Mesothelial cell of epicardium (in vitro differentiated cells): ENCODE data around the gene TSNAXIP1. TPM values are rescaled to one million over a fixed set of nuclear protein-coding genes. Genes with fewer than 3 reads are reported as not detected.

ENCODE experiments used
- DNase-seq, 2 experiments: peaks; one replicate each; pipeline ENCODE4 v3.0.0; 2021; ENCODE audit warnings: low spot score in 2 of 2; ENCODE audit not compliant: unreplicated experiment in 2 of 2
- H3K27ac Mint-ChIP-seq: 2 replicates; pipeline ENCODE4 v1.8.0; 2021; ENCODE audit warnings: mixed read lengths
- H3K27me3 Mint-ChIP-seq: 2 replicates; pipeline ENCODE4 v1.8.0; 2021; ENCODE audit warnings: low read depth, mixed read lengths
- H3K36me3 Mint-ChIP-seq: 2 replicates; pipeline ENCODE4 v1.8.0; 2021; ENCODE audit warnings: mixed read lengths
- H3K4me1 Mint-ChIP-seq: 2 replicates; pipeline ENCODE4 v1.8.0; 2021; ENCODE audit warnings: mixed read lengths
- H3K4me3 Mint-ChIP-seq: 2 replicates; pipeline ENCODE4 v1.8.0; 2021; ENCODE audit warnings: mild to moderate bottlenecking, moderate library complexity, mixed read lengths
- H3K9me3 Mint-ChIP-seq: 2 replicates; pipeline ENCODE4 v1.8.0; 2021; ENCODE audit warnings: mixed read lengths
- CTCF ChIP-seq: fragments of 200-600 bp; sonication (generic); IDR thresholded peaks from one replicate; pipeline ENCODE4 v1.5.0; 2021; ENCODE audit warnings: antibody characterized with exemption; ENCODE audit not compliant: unreplicated experiment
- total RNA-seq: library from RNA; stranded (reverse); gene quantifications from 3 replicates; pipeline ENCODE4 v1.2.1, GENCODE V29; 2021

TSNAXIP1 gene
- total RNA-seq, 1 donor from 2014 or later: 4.8 TPM

GRCh38 chr16:67848118-67848517 is 41.4 kb downstream of the TSNAXIP1 start:
- Mint-ChIP-seq H3K9me3 (no peaks in the 10 kb centered on the region), H3K4me3 (peak overlapping the region; percentile 81)

GRCh38 chr16:67853670-67854069 is 47.0 kb downstream of the TSNAXIP1 start:
- Mint-ChIP-seq H3K27ac (no peak overlapping the region), H3K4me1 (peaks cover 12% of the 10 kb centered on the region), H3K9me3 (no peaks in the 10 kb centered on the region), H3K4me3 (no peak overlapping the region), H3K36me3 (peaks cover 6% of the 10 kb centered on the region), H3K27me3 (no peaks in the 10 kb centered on the region)
- no peak for DNase-seq
- TF ChIP-seq CTCF: no peak

More at GRCh38 chr16:67848118-67848517, 41.4 kb downstream of the TSNAXIP1 start:
- H3K27ac Mint-ChIP-seq: peak overlapping the region; percentile 98
- peaks cover 3% of the 10 kb centered on the region for H3K36me3 Mint-ChIP-seq
- DNase-seq: no peak
- H3K4me1 Mint-ChIP-seq: peaks cover 40% of the 10 kb centered on the region
- no peak for TF ChIP-seq CTCF
- no peaks in the 10 kb centered on the region for H3K27me3 Mint-ChIP-seq

- H3K4me3 Mint-ChIP-seq: no peak overlapping the region
- no peaks in the 10 kb centered on the region for H3K27me3 Mint-ChIP-seq
- H3K27ac Mint-ChIP-seq: no peak overlapping the region
- TF ChIP-seq CTCF: no peak
- H3K4me1 Mint-ChIP-seq: peaks cover 10% of the 10 kb centered on the region
- no peak for DNase-seq
- H3K36me3 Mint-ChIP-seq: peaks cover 4% of the 10 kb centered on the region
- H3K9me3 Mint-ChIP-seq: no peaks in the 10 kb centered on the region
Measured at GRCh38 chr16:67855789-67856188, 49.1 kb downstream of the TSNAXIP1 start.

GRCh38 chr16:67856927-67857546 is 50.3 kb downstream of the TSNAXIP1 start:
- DNase-seq: no peak
- H3K4me1 Mint-ChIP-seq: peaks cover 10% of the 10 kb centered on the region
- H3K27ac Mint-ChIP-seq: peak overlapping the region; percentile 54
- H3K4me3 Mint-ChIP-seq: no peak overlapping the region
- H3K9me3 Mint-ChIP-seq: no peaks in the 10 kb centered on the region
- TF ChIP-seq CTCF: no peak
- peaks cover 8% of the 10 kb centered on the region for H3K36me3 Mint-ChIP-seq
- H3K27me3 Mint-ChIP-seq: no peaks in the 10 kb centered on the region

GRCh38 chr16:67857547-67858233 is 51.0 kb downstream of the TSNAXIP1 start:
- peaks cover 10% of the 10 kb centered on the region for H3K4me1 Mint-ChIP-seq
- peaks cover 8% of the 10 kb centered on the region for H3K36me3 Mint-ChIP-seq
- no peak for TF ChIP-seq CTCF
- H3K4me3 Mint-ChIP-seq: no peak overlapping the region
- H3K27me3 Mint-ChIP-seq: no peaks in the 10 kb centered on the region
- DNase-seq: no peak
- no peaks in the 10 kb centered on the region for H3K9me3 Mint-ChIP-seq
- H3K27ac Mint-ChIP-seq: peak overlapping the region; percentile 58
